ENCODE measurements around the gene HECTD4. TPM values are rescaled to one million over a fixed set of nuclear protein-coding genes. Genes with fewer than 3 reads are reported as not detected.

Gene HECTD4
- total and polyA plus RNA-seq, 2 of the 4 experiments (the other 2 are of a cell fraction), result 12.9 to 13.0 TPM

DNA sequence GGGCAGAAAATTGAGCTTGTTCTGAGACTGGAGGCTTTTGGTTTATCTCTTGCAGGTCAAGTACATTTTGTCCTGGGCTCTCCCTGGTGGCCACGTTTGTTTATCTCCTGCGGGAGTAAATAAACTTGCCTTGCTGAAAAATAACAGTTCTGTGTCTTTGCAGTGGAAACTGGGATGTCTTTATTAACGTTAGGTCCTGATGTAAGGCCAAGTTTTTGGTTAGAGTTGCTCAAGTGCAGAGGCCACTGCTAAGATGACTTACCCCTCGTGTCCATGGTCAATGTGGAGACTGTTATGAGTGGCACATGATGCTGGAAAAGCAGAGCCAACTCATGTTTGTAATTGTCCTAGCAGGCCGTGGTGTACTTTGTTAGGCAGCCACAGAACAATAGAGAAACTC lies 40.3 kb upstream of the HECTD4 start:
- intact Hi-C loops (cut with micrococcal nuclease), result no loop called here

More for the DNA sequence above, 40.3 kb upstream of the HECTD4 start:
- DNase-seq (no peak), ATAC-seq (ENCODE audit: low read depth) (no peak)
- BruUV-seq (replicated peaks), result no TSS peak
- Histone ChIP-seq H4K5ac (ENCODE audit: low read depth, low read length) (no peak overlapping the region), H2AK5ac (ENCODE audit: low read depth, low read length) (no peak overlapping the region), H2AK9ac (replicated peaks; ENCODE audit: low read depth, low read length, poor library complexity) (no peak overlapping the region), H3K27ac (ENCODE audit: insufficient read depth, low read length) (no peak overlapping the region), H4K8ac (ENCODE audit: low read depth in 2 of 2, low read length in 2 of 2) (no peak overlapping the region), H4K20me1 (ENCODE audit: insufficient read depth, low read length) (peaks cover 74% of the 10 kb centered on the region), H3K36me3 (ENCODE audit: control insufficient read depth, insufficient read depth, low read length) (no peaks in the 10 kb centered on the region), H3K79me1 (ENCODE audit: low read depth in 1 of 2, low read length in 2 of 2) (peaks cover 11 to 56% of the 10 kb centered on the region in 2 experiments), H2BK5ac (ENCODE audit: low read depth, low read length, poor library complexity, severe bottlenecking) (no peak overlapping the region), H2BK15ac (ENCODE audit: low read depth, low read length) (no peak overlapping the region), H3K27me3 (ENCODE audit: control insufficient read depth, insufficient read depth, low read length) (no peaks in the 10 kb centered on the region), H3K4me2 (ENCODE audit: low read depth, low read length) (peak overlapping the region; percentile 27; the same call in 1 of the 2 replicates), H3K56ac (ENCODE audit: extremely low read depth, insufficient read depth, low read length) (no peak overlapping the region), H3K9ac (ENCODE audit: low read depth, low read length) (no peak overlapping the region), H2AFZ (replicated peaks; ENCODE audit: low read length, poor library complexity) (no peak overlapping the region), H3K9me1 (ENCODE audit: insufficient read depth, low read length) (peaks cover 5% of the 10 kb centered on the region; the same call in 1 of the 2 replicates), H3K23ac (ENCODE audit: low read depth, low read length) (no peak overlapping the region), H2BK20ac (ENCODE audit: low read depth, low read length) (no peak overlapping the region), H2BK120ac (ENCODE audit: low read depth, low read length) (no peak overlapping the region), H3K4me3 (ENCODE audit: insufficient read depth, low read depth, low read length) (no peak overlapping the region), H3K9me3 (ENCODE audit: control insufficient read depth, insufficient read depth, low read length) (no peaks in the 10 kb centered on the region), H3K4ac (ENCODE audit: low read depth, low read length) (no peak overlapping the region), H4K91ac (ENCODE audit: insufficient read depth, low read depth, low read length) (no peak overlapping the region), H3K14ac (replicated peaks; ENCODE audit: low read depth, low read length) (no peak overlapping the region), H3K18ac (ENCODE audit: low read depth, low read length) (no peak overlapping the region), H3K4me1 (ENCODE audit: control insufficient read depth, insufficient read depth, low read length) (peaks cover 7% of the 10 kb centered on the region)
- in situ Hi-C loops (cut with MboI; ENCODE audit: low sequenced_read_pairs) (no loop called here), dilution Hi-C loops (cut with HindIII; ENCODE audit: low sequenced_read_pairs, unreplicated experiment) (no loop called here)
- CTCF ChIA-PET, result interaction anchor here (0.6 kb wide), 1 partner anchor 22 kb away, joined by 3 read pairs; no protein-coding TSS in a partner anchor
- TF ChIP-seq CEBPB (IDR thresholded peaks at IDR 0.05; ENCODE audit: low read depth, low read length) (no peak), MXI1 (IDR thresholded peaks at IDR 0.05; ENCODE audit: borderline replicate concordance, low read depth, low read length) (no peak), MAFK (IDR thresholded peaks at IDR 0.05; ENCODE audit: low read depth, low read length) (no peak), BHLHE40 (IDR thresholded peaks at IDR 0.05; ENCODE audit: low read depth, low read length) (no peak), RAD21 (IDR thresholded peaks at IDR 0.05; ENCODE audit: low read length) (no peak), FOS (IDR thresholded peaks at IDR 0.05; ENCODE audit: low read depth, low read length) (no peak), NFE2L2 (IDR thresholded peaks at IDR 0.05; ENCODE audit: low read depth, low read length) (no peak), CHD1 (IDR thresholded peaks at IDR 0.05; ENCODE audit: low read depth, low read length) (no peak), ELK1 (IDR thresholded peaks at IDR 0.05; ENCODE audit: borderline replicate concordance, low read depth, low read length) (no peak), RCOR1 (IDR thresholded peaks at IDR 0.05; ENCODE audit: insufficient replicate concordance, low read length) (no peak), POLR2A (IDR thresholded peaks at IDR 0.05; ENCODE audit: low read depth, low read length) (no peak), RFX5 (IDR thresholded peaks at IDR 0.05; ENCODE audit: low read depth, low read length) (no peak), SMC3 (IDR thresholded peaks at IDR 0.05; ENCODE audit: low read depth, low read length) (no peak), MAZ (IDR thresholded peaks at IDR 0.05; ENCODE audit: borderline replicate concordance, low read depth, low read length) (no peak)
- TF ChIP-seq, protein P1, sequence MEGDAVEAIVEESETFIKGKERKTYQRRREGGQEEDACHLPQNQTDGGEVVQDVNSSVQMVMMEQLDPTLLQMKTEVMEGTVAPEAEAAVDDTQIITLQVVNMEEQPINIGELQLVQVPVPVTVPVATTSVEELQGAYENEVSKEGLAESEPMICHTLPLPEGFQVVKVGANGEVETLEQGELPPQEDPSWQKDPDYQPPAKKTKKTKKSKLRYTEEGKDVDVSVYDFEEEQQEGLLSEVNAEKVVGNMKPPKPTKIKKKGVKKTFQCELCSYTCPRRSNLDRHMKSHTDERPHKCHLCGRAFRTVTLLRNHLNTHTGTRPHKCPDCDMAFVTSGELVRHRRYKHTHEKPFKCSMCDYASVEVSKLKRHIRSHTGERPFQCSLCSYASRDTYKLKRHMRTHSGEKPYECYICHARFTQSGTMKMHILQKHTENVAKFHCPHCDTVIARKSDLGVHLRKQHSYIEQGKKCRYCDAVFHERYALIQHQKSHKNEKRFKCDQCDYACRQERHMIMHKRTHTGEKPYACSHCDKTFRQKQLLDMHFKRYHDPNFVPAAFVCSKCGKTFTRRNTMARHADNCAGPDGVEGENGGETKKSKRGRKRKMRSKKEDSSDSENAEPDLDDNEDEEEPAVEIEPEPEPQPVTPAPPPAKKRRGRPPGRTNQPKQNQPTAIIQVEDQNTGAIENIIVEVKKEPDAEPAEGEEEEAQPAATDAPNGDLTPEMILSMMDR (conservative IDR thresholded peaks at IDR 0.05; ENCODE audit: low read depth, low read length), result no peak
- TF ChIP-seq, protein P2, sequence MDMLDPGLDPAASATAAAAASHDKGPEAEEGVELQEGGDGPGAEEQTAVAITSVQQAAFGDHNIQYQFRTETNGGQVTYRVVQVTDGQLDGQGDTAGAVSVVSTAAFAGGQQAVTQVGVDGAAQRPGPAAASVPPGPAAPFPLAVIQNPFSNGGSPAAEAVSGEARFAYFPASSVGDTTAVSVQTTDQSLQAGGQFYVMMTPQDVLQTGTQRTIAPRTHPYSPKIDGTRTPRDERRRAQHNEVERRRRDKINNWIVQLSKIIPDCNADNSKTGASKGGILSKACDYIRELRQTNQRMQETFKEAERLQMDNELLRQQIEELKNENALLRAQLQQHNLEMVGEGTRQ (IDR thresholded peaks at IDR 0.05; ENCODE audit: low read depth, low read length), result no peak
- 66% methylated on average over 4 of the region's 5 CpGs; no CpG with 5 or more reads in 1 of the 2 experiments for WGBS, 2 experiments (ENCODE audit: extremely low coverage in 2 of 2, insufficient read length in 1 of 2)
- POLR2A ChIA-PET (ENCODE audit: unreplicated experiment), result interaction anchor here (0.8 kb wide), 1 partner anchor 407 kb away, joined by 3 read pairs; no protein-coding TSS in a partner anchor

Data from IMR-90 (cell line).